SK-N-SH treated with all-trans-retinoic acid at 6 μM for 48 hours (cell line): ENCODE measurements around the gene KCP.
A peak's percentile ranks its signal among the peaks of the same experiment; 100 is the strongest.

Experiments
- ATAC-seq: fragments of 200-7000 bp; cut with Tn5 transposase; 3 replicates; pipeline ENCODE4 v1.9.1; 2020; ENCODE audit warnings: mild to moderate bottlenecking, moderate library complexity
- ARNTL ChIP-seq: fragments of 450-650 bp; formaldehyde crosslinking; IDR thresholded peaks from 2 replicates; pipeline ENCODE4 v1.5.0; 2020; ENCODE audit warnings: low read depth, mild to moderate bottlenecking, moderate library complexity, borderline replicate concordance
- BACH2 ChIP-seq: fragments of 250-450 bp; sonication (Bioruptor Pico); IDR thresholded peaks from 2 replicates; pipeline ENCODE4 v1.9.0; 2021; ENCODE audit warnings: mild to moderate bottlenecking, borderline replicate concordance
- CREB5 ChIP-seq: fragments of 250-450 bp; sonication (Bioruptor Pico); IDR thresholded peaks from 2 replicates; pipeline ENCODE4 v1.5.1; 2020; ENCODE audit warnings: low read depth, mild to moderate bottlenecking, moderate library complexity
- CSDC2 ChIP-seq: fragments of 250-450 bp; sonication (Bioruptor Pico); IDR thresholded peaks from 2 replicates; pipeline ENCODE4 v1.5.0; 2020; ENCODE audit warnings: mild to moderate bottlenecking, moderate library complexity
- CSRNP3 ChIP-seq: fragments of 250-450 bp; sonication (Bioruptor Pico); IDR thresholded peaks from 2 replicates; pipeline ENCODE4 v1.5.1; 2021; ENCODE audit warnings: mild to moderate bottlenecking, moderate library complexity
- ESRRG ChIP-seq: fragments of 250-450 bp; sonication (Bioruptor Pico); IDR thresholded peaks from 2 replicates; pipeline ENCODE4 v1.6.1; 2021; ENCODE audit warnings: mild to moderate bottlenecking
- GLIS3 ChIP-seq: fragments of 250-450 bp; sonication (Bioruptor Pico); IDR thresholded peaks from 2 replicates; pipeline ENCODE4 v1.5.0; 2020; ENCODE audit warnings: mild to moderate bottlenecking, moderate library complexity
- ISL1 ChIP-seq: fragments of 250-450 bp; sonication (Bioruptor Pico); IDR thresholded peaks from 2 replicates; pipeline ENCODE4 v2.1.2; 2022; ENCODE audit warnings: mild to moderate bottlenecking, moderate library complexity
- POU6F1 ChIP-seq: fragments of 250-450 bp; sonication (Bioruptor Pico); IDR thresholded peaks from 2 replicates; pipeline ENCODE4 v1.8.0; 2021; ENCODE audit warnings: low read depth, mild to moderate bottlenecking, moderate library complexity, borderline replicate concordance
- SNAI2 ChIP-seq: fragments of 250-450 bp; sonication (Bioruptor Pico); IDR thresholded peaks from 2 replicates; pipeline ENCODE4 v1.5.0; 2020; ENCODE audit warnings: mild to moderate bottlenecking, moderate library complexity
- TCF4 ChIP-seq: fragments of 250-450 bp; sonication (Bioruptor Pico); IDR thresholded peaks from 2 replicates; pipeline ENCODE4 v1.8.0; 2021; ENCODE audit warnings: mild to moderate bottlenecking, moderate library complexity, borderline replicate concordance
- TOX ChIP-seq: fragments of 250-450 bp; sonication (Bioruptor Pico); IDR thresholded peaks from 2 replicates; pipeline ENCODE4 v1.8.0; 2021; ENCODE audit warnings: mild to moderate bottlenecking, moderate library complexity, borderline replicate concordance
- ZC3H10 ChIP-seq: fragments of 250-450 bp; sonication (Bioruptor Pico); IDR thresholded peaks from 2 replicates; pipeline ENCODE4 v1.5.1; 2021; ENCODE audit warnings: mild to moderate bottlenecking, moderate library complexity
- ZFP3 ChIP-seq: fragments of 250-450 bp; sonication (Bioruptor Pico); IDR thresholded peaks from 2 replicates; pipeline ENCODE4 v1.5.0; 2020; ENCODE audit warnings: mild to moderate bottlenecking, moderate library complexity
- ZFP30 ChIP-seq: fragments of 450-650 bp; formaldehyde crosslinking; IDR thresholded peaks from 2 replicates; pipeline ENCODE4 v1.5.0; 2022; ENCODE audit warnings: mild to moderate bottlenecking, moderate library complexity
- ZNF565 ChIP-seq: fragments of 450-650 bp; formaldehyde crosslinking; conservative IDR thresholded peaks from 2 replicates; pipeline ENCODE4 v1.5.0; 2020; ENCODE audit warnings: low read depth, mild to moderate bottlenecking, moderate library complexity
- ZNF70 ChIP-seq: fragments of 450-650 bp; formaldehyde crosslinking; IDR thresholded peaks from 2 replicates; pipeline ENCODE4 v1.5.0; 2020; ENCODE audit warnings: mild to moderate bottlenecking, moderate library complexity
- ZNF8 ChIP-seq: fragments of 450-650 bp; formaldehyde crosslinking; IDR thresholded peaks from 2 replicates; pipeline ENCODE4 v1.5.0; 2020; ENCODE audit warnings: mild to moderate bottlenecking, moderate library complexity
- TF ChIP-seq, protein P1 (sequence below): fragments of 250-450 bp; sonication (Bioruptor Pico); IDR thresholded peaks from 2 replicates; pipeline ENCODE4 v1.5.0; 2020; ENCODE audit warnings: mild to moderate bottlenecking, moderate library complexity
- TF ChIP-seq, protein P2 (sequence below): fragments of 250-450 bp; sonication (Bioruptor Pico); IDR thresholded peaks from 2 replicates; pipeline ENCODE4 v1.8.0; 2020; ENCODE audit warnings: mild to moderate bottlenecking, moderate library complexity, borderline replicate concordance

Gene KCP

GRCh38 chr7:128862571-128863432 is 47.7 kb downstream of the KCP start, which contains the start of gene ATP6V1F:
Gene ATP6V1F, plus strand, starts transcription at chr7:128862856. Its CDS starts 49 bp downstream, at chr7:128862905.
- ATAC-seq: peak; percentile 85
- TF ChIP-seq BACH2 (CRISPR knock-in tag): 0 out of 2 replicates have a peak, but pooled peaks have one; percentile 58
- no peak for TF ChIP-seq ARNTL (CRISPR knock-in tag)

DNA sequence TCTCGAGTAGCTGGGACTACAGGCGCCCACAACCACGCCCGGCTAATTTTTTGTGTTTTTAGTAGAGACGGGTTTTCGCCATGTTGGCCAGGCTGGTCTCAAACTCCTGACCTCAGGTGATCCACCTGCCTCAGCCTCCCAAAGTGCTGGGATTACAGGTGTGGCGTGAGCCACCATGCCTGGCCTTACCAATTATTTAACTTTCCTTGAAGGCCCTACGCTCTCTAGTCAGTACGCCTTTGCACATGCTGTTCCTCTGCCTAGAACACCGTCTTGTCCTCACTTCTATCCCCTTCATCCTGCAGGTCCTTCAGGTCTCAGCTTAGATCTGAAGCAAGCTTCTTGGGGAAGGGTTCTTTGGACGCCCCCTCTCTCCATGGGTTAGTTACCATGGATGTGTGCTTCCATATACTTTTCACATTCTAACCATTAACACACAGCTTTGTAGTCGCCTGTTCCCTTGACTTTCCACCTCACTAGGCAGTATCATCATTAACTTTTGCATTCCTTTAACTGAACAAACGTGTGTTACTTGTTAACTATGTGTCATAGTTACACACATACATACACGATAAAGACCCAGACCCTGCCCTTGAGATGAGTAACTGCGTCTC is 48.4 kb downstream of the KCP start:
- TF ChIP-seq ZC3H10 (no peak), ZNF70 (CRISPR knock-in tag) (no peak), CSDC2 (CRISPR knock-in tag) (no peak), ZNF565 (no peak), CSRNP3 (CRISPR knock-in tag) (no peak), ESRRG (CRISPR knock-in tag) (no peak), ZFP3 (CRISPR knock-in tag) (no peak), TCF4 (no peak), ISL1 (CRISPR knock-in tag) (no peak), TOX (no peak), CREB5 (no peak), POU6F1 (no peak), BACH2 (CRISPR knock-in tag) (no peak), ZNF8 (no peak), SNAI2 (CRISPR knock-in tag) (no peak), ARNTL (CRISPR knock-in tag) (no peak), GLIS3 (no peak), ZFP30 (CRISPR knock-in tag) (no peak)
- TF ChIP-seq, protein P1, sequence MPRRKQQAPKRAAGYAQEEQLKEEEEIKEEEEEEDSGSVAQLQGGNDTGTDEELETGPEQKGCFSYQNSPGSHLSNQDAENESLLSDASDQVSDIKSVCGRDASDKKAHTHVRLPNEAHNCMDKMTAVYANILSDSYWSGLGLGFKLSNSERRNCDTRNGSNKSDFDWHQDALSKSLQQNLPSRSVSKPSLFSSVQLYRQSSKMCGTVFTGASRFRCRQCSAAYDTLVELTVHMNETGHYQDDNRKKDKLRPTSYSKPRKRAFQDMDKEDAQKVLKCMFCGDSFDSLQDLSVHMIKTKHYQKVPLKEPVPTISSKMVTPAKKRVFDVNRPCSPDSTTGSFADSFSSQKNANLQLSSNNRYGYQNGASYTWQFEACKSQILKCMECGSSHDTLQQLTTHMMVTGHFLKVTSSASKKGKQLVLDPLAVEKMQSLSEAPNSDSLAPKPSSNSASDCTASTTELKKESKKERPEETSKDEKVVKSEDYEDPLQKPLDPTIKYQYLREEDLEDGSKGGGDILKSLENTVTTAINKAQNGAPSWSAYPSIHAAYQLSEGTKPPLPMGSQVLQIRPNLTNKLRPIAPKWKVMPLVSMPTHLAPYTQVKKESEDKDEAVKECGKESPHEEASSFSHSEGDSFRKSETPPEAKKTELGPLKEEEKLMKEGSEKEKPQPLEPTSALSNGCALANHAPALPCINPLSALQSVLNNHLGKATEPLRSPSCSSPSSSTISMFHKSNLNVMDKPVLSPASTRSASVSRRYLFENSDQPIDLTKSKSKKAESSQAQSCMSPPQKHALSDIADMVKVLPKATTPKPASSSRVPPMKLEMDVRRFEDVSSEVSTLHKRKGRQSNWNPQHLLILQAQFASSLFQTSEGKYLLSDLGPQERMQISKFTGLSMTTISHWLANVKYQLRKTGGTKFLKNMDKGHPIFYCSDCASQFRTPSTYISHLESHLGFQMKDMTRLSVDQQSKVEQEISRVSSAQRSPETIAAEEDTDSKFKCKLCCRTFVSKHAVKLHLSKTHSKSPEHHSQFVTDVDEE (CRISPR knock-in tag): no peak
- TF ChIP-seq, protein P2, sequence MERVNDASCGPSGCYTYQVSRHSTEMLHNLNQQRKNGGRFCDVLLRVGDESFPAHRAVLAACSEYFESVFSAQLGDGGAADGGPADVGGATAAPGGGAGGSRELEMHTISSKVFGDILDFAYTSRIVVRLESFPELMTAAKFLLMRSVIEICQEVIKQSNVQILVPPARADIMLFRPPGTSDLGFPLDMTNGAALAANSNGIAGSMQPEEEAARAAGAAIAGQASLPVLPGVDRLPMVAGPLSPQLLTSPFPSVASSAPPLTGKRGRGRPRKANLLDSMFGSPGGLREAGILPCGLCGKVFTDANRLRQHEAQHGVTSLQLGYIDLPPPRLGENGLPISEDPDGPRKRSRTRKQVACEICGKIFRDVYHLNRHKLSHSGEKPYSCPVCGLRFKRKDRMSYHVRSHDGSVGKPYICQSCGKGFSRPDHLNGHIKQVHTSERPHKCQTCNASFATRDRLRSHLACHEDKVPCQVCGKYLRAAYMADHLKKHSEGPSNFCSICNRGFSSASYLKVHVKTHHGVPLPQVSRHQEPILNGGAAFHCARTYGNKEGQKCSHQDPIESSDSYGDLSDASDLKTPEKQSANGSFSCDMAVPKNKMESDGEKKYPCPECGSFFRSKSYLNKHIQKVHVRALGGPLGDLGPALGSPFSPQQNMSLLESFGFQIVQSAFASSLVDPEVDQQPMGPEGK (CRISPR knock-in tag): no peak
- no peak for ATAC-seq
